ENCODE measurements around the gene TMEM243.
"Not testable (repeated sequence)": the region's sequence is repeated elsewhere in the genome, so short reads cannot be mapped to it uniquely, and the experiment has no call there.

Gene TMEM243

DNA sequence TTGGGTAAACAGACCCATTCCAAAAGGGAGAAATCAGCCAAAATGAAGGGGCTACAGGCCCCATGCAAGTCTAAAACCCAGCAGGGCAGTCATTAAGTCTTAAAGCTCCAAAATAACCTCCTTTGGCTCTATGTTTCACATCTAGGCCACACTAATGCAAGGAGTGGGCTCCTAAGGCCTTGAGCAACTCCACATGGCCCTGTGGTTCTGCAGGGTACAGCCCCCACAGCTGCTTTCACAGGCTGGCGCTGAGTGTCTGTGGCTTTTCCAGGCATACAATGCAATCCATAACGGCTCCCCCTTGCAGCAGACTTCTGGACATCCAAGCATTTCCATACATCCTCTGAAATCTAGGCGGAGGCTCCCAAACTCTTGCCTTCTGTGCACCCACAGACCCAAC lies 9.0 kb downstream of the TMEM243 start:
- no peak for DNase-seq

DNA sequence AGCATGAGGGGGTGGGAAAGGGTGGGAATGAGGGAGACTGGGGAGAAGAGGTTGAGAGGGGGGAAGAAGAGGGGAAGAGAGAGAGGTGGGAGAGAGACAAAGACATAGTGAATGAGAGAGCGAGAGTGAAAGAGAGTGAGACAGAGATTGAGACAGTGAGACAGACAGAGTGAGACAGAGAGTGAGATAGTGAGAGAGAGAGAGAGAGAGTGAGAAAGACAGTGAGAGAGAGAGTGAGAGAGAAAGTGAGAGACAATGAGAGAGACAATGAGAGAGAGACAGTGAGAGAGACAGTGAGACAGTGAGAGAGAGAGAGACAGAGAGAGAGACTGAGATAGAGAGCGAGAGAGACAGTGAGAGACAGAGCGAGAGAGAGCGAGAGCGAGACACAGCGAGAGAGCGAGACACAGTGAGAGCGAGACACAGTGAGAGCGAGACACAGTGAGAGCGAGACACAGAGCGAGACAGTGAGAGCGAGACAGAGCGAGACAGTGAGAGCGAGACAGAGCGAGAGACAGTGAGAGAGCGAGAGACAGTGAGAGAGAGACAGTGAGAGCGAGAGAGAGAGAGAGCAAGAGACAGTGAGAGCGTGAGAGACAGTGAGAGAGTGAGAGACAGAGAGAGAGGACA lies 10.1 kb downstream of the TMEM243 start:
- no peak for DNase-seq

- DNase-seq, result no peak
These were observed 13.2 kb downstream of the TMEM243 start for GRCh38 chr7:87206361-87206760.

- DNase-seq, result not testable (repeated sequence)
These were observed 13.8 kb downstream of the TMEM243 start for GRCh38 chr7:87205701-87206100.

- no peak for DNase-seq
These were observed 14.6 kb downstream of the TMEM243 start for GRCh38 chr7:87204933-87205332.

GRCh38 chr7:87203929-87204328 lies 15.6 kb downstream of the TMEM243 start:
- DNase-seq, result not testable (repeated sequence)

GRCh38 chr7:87202705-87203104 lies 16.8 kb downstream of the TMEM243 start:
- DNase-seq, result no peak

- DNase-seq, result no peak
These were observed 17.3 kb downstream of the TMEM243 start for GRCh38 chr7:87202208-87202607.

GRCh38 chr7:87199700-87200450 lies 19.7 kb downstream of the TMEM243 start:
- no peak for DNase-seq

- DNase-seq, result no peak
These were observed 20.3 kb downstream of the TMEM243 start for GRCh38 chr7:87199241-87199640.

DNA sequence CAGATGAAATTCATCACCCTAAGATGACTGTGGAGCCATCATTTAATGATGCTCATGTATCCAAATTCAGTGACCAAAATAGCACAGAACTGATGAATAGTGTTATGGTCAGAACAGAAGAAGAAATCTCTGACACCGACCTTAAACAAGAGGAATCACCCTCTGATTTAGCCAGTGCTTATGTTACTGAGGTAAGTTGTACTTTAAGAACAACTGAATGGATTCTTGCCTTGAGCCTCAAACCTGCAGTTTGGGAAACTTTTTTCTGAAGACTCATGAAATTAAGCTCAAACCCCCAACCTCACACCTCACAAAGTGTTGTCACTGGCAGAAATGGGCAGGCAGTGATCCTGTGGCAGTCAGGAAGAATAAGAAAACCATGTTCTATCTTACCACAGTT lies 25.6 kb downstream of the TMEM243 start:
- DNase-seq, result no peak

GRCh38 chr7:87192784-87193487 lies 26.6 kb downstream of the TMEM243 start:
- DNase-seq, result no peak

DNA sequence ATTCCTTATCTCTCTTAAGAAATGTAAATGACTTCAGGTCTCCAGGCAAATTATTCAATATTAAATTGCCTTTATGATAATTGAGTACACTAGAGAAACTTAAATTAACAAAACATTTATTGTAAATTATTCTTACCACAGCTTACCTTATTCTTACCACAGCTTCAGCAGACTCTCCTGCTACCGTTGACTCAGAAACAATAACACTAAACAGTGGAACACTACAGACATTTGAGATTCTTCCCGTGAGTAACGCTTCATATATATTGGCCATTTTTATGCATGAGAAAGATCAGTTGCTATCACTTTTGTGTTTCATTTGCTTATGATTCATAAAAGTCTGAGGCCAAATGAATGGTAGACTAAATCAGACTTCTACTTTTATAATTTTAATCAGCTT lies 28.7 kb downstream of the TMEM243 start:
- DNase-seq, result no peak

GRCh38 chr7:87188930-87189329 lies 30.6 kb downstream of the TMEM243 start:
- no peak for DNase-seq

DNA sequence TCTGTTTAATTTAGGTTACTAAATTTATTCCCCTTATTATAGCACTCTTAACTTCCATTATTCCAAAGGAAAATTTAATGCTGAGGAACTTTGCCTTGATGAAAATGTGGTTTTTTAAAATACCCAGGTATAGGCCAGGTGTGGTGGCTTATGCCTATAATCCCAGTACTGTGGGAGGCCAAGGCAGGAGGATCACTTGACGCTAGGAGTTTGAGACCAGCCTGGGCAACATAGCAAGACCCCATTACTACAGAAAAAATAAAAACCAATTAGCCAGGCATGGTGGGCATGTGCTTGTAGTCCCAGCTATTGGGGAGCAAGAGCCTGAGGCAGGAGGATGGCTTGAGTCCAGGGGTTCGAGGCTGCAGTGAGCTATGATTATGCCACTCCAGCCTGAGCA lies 32.4 kb downstream of the TMEM243 start:
- no peak for DNase-seq

DNA sequence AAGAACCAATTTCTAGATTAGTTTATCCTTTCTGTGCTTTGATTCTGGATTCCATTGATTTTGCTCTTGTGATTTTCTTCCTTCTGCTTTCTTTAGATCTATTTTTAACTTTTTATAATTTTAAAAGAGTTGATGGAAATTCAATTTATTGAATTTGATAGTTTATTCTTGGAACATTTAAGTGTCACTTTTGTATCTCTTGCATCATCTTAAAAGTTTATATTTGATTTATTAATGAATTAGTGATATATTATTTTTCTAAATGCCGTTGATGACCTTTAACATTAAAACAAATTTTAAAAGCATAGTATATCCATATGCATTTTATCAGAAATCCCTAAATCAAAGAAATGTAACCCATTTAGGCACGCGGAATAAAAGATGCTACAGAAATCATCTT lies 40.4 kb downstream of the TMEM243 start:
- DNase-seq, result no peak

DNA sequence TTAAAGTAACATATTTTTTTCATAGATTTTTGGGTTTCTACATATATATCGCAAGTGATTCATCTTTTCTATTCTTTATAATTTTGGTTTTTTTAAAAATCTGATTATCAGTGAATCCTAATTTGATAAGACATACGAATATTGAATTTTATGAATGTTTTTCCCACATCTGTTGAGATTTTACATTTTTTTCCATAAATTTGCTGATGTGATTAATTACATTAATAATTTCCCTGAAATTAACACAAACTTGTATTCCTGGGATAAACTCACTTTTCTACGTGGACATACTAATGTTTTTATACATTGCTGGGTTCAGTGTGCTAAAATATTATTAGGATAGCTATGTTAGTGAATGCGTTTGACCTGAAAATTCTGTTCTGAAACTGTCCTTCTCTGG lies 41.2 kb downstream of the TMEM243 start:
- DNase-seq, result no peak

DNA sequence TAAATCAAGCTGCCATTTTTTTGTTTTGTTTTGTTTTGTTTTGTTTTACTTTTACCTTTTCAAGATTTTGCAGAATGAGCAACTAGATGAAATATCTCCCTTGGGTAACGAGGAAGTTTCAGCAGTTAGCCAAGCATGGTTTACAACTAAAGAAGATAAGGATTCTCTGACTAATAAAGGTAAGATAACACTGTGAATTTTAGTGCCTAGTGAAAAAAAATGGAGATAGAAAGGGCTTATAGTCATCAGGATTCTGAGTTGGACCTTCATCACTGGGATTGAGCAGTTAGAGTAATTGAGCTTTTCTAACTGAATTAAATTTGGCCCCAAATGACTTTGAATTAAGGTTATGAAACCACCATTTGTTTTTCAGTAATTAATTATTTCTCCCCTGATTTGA lies 46.1 kb downstream of the TMEM243 start:
- DNase-seq, result no peak

DNA sequence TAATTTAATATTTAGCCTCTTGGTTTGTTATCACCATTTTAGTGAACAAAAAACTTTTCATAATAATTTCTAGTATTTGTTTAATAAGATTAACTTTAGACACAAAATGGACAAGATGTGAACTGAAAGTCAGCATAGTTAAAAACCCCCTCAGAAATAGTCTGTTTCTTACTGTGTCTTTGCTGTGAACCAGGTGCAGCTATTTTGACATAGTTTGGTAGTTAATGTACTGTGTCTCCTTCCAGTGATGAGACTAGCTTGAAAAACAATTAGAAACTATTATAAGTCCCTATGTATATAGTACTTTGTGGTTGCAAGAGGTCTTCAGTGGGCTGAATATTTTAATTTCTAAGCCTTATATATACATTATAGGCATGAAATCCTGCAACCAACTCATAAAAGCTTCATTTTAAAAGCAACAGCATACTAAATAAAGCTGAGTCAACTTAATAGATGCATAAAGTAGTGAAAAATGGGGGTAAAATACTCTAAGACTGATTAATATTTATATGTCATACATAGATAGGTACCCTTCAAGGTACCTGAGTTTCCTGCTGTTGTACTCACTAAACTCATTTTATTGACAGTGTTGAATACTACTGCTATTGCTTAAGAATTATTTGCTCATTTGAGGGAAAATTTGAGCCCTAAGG lies 48.1 kb downstream of the TMEM243 start:
- no peak for DNase-seq

GRCh38 chr7:87170828-87171227 lies 48.7 kb downstream of the TMEM243 start:
- no peak for DNase-seq

- no peak for DNase-seq
These were observed 55.1 kb downstream of the TMEM243 start for GRCh38 chr7:87164433-87164832.

- DNase-seq, result no peak
These were observed 60.0 kb downstream of the TMEM243 start for GRCh38 chr7:87159538-87159937.

DNA sequence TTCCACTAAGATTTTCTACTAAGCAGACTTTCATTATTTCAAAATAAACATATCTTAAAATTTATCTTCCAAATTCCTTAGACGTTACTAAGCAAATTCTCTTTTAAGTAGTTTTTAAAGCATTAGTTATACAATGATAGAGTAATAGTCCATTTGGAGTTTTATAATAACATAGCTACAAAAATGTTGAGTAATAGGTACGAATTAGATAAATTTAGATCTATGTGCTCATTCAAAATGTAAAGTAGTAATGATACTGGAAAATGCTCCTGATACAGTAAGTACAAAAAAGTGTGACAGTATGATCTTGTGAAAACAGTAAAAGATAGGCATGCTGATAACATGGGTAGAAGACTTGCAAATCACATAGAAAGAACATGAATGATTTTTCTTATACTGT lies 62.8 kb downstream of the TMEM243 start:
- no peak for DNase-seq

- peak; percentile 57 for DNase-seq
These were observed 63.7 kb downstream of the TMEM243 start for GRCh38 chr7:87155788-87156187.

Data from NCI-H69 (cell line).